ENCODE measurements around the gene RASGEF1C.

Gene RASGEF1C

GRCh38 chr5:180118391-180118791 lies 90.6 kb downstream of the RASGEF1C start:
- no peak for DNase-seq

DNA sequence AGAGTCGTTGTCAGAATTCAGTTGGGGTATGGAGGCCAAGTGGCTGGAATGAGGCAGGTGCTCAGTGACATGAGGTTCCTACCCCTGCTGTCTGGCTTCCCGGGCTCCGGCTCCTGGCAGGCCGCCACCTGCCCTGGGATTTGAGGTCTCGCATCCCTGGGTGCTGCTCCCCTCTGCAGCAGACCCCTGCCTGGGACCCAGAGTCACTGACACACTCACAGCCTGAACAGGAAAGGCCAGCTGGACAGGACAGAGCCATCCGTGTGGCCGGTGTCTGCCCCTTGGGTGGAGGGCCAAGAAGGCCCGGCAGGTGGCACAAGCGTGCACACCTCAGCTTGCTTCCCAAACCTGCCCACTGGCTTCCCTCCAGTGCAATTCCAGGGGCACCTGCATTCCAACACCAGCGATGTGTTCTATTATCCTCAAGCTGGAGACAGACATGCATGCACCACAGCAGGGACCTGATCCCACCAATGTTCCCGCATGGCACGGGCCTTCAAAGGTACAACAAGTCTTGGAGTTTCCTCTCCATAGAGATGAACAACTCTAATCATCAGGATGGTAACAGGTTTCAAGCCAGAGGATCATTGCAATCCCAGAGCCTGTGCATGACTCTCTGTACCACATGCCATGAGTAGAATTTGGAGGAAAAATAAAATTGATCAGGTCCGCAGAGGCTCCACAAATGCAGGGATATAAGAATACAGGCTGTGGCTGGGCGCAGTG lies 91.8 kb downstream of the RASGEF1C start:
- no peak for DNase-seq

DNA sequence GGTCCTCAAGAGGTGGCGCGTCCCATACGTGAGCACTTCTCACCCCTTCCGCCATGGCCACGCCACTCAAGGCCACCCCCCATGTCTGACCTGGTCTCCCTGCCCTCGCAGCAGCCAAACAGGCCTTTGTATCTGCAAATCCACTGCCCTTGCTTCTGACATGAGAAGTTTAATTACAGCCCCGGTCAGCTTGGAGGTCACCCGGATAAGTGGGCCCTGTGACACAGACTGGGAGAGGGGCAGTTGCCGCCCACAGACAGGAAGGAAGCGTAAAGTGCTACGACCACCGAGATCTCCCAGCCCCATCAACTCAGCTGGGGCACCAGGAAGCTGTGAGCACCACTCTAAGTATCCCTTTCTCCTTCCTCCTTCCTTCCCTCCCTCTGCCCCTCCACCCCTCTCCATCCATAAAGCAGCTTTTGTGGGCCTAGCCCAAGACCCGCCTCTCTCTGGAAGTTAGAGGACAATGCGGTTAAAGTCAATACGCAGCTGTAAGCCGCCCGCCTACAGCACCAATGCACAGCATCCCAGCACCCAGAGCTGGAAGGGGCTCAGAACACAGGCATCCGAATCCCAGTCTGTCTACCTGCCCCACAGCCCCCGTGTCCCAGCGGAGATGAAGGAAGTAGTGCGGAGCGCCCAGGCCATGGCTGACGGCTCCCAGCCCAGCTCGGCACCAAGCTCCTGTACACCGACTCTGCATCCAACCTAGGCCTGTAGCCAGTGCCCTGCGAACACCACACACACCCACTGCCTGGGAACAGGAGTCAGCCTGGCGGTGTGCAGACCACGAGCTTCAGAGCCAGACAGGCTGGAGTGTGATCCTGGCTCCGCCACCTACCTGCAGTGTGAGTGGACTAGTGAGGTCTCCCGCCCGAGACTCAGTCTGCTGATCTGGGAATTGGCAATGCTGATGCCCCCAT lies 92.7 kb downstream of the RASGEF1C start:
- DNase-seq = no peak

DNA sequence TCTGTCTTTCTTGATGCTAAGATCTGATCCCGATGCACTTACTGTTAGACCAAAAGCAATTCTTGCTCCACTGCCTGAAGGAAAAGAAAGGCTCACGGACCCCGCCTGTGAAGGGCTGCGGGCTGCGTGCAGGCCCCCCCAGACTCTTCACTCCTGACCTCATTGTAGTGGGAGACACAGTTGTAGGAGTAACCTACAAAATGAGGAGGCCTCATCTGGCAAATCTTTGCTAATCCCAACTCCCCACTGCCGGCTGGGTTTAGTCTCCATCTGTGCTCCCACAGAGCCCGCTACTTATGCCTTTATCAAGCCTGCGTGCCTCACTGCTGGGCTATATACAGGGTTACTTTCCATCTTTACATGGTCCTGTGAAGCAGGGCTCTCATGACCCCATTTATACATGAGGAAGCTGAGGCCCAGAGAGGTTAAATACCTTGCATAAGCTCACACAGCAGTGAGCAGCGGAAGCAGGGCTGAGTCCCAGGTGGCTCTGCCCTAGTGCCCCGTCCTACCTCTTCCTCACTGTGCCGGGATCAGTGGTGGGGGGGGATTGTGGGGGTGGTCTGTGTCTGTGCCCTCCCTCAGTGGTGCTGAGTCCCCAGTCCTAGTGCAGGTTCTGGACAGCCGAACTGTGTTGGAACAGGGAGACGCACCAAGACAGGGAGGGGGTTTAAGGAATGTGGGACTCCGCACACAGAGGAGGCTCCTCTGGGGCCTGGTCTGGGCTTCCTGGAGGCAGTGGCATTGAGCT lies 93.5 kb downstream of the RASGEF1C start:
- DNase-seq = no peak

DNA sequence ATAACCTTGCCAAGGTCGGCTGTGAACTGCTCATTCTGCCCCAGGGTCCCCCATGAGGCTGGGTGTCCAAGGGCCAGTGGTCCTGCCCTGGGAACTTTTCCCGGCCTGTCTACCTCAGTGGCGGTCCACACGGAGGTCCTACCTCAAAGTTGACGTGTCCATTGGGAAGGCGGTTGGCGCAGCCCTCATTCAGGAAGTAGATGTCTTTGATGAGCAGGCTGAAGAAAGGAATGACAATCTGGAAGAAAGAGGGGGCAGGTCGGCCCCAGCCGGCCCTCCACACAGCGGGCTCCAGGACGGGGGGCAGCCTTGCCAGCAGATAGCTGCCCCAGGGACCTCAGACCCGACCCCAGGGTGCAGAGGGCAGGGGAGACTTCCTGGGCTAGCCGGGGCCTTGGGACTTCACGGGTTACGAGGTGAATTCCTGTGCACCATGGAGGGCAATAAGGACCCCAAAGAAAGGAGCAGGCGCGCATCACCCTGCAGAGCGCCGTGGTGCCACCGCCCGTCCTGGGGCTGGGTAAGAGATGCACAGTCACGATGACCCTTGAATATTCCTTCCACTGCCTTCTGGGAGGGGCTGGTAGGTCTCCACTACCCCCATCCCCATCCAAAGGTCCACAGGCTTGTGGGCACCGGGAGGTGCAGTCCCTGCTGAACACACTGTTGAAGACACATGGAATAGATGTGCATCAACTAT lies 94.6 kb downstream of the RASGEF1C start:
- DNase-seq = no peak

- DNase-seq = no peak
Measured at GRCh38 chr5:180113660-180114303, 95.2 kb downstream of the RASGEF1C start.

GRCh38 chr5:180112181-180112861 lies 96.7 kb downstream of the RASGEF1C start:
- no peak for DNase-seq

DNA sequence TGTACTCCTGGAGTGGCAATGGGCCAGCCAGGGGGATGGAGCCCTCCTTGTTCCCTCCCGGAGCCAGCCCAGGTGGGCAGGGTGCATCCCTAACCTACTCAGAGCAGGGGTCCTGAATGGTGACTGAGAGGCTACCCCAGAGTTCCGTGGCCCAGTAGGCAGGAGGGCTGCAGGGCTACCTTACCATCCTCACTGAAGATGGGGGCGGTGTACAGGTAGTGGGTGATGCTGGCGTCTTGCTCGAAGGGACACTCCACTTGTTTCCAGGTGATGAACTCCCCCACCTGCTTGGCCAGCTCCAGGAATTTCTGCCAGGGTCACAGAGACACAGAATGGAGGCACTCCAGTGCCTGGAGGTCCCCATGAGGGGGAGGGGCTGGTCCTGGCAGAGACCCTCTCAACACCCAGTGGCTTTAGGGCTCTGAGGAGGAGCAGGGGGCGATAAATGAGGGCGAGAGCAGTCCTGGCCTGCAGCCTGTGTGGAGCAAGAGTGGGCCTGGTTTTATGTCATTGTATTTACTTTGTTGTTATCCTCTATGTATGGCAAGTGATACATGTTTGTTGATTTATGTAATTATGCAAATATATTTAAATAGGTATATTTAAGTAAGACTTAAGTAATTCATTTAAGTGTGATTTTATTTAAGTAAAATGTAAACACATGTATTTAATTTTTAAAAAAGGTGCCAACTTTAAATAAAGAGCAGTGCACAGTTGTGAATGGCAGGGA lies 97.6 kb downstream of the RASGEF1C start:
- no peak for DNase-seq

GRCh38 chr5:180109920-180110319 lies 99.1 kb downstream of the RASGEF1C start:
- DNase-seq = no peak

DNA sequence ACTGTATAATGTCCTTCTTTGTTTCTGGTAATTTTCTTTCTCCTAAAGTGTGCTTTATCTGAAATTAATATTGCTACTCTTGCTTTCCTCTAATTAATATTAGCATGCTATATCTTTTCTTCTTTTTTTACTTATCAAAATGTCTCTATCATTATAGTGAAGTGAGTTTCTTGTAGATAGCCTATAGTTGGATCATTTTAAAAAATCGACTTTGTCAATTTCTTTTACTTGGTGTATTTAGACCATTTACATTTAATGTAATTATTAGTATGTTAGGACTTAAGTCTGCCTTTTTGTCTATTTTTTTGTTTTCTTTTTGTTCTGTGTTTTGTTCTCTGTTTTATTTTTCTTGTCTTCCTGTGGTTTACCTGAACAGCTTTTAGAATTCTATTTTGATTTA lies 102.0 kb downstream of the RASGEF1C start:
- DNase-seq = no peak

DNA sequence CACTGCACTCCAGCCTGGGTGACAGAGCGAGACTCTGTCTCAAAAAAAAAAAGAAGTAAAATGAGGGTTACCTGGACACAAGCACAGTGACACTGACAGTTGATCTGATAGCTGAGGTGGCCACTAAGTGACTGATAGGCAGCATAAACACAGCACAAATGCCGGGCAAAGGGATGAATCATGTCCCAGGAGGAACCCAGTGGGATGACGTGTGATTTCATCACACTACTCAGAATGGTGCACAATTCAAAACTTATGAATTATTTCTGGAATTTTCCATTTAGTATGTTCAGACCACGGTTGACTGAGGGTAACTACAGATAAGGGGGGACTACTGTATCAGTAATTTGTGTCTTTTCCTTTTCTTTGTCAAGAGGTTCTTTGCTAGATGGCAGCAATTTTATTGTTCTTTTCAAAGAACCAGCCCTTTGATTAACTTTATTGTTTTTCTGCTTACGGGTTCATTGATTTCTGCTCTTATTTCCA lies 103.1 kb downstream of the RASGEF1C start:
- no peak for DNase-seq

DNA sequence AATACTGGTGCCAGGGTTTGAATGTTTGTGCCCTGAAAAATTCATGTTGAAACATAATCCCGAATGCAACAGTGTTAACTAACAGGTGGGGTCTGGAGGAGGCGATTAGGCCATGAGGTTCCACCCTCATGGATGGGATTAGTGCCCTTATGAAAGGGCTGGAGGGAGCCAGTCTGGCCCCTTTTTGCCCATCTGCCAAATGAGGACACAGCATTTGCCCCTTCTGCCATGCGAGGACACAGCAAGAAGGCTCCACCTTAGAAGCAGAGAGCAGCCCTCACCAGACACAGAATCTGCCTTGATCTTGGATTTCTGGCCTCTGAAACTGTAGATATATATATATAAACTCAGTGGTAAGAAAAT lies 104.9 kb downstream of the RASGEF1C start:
- DNase-seq = no peak

DNA sequence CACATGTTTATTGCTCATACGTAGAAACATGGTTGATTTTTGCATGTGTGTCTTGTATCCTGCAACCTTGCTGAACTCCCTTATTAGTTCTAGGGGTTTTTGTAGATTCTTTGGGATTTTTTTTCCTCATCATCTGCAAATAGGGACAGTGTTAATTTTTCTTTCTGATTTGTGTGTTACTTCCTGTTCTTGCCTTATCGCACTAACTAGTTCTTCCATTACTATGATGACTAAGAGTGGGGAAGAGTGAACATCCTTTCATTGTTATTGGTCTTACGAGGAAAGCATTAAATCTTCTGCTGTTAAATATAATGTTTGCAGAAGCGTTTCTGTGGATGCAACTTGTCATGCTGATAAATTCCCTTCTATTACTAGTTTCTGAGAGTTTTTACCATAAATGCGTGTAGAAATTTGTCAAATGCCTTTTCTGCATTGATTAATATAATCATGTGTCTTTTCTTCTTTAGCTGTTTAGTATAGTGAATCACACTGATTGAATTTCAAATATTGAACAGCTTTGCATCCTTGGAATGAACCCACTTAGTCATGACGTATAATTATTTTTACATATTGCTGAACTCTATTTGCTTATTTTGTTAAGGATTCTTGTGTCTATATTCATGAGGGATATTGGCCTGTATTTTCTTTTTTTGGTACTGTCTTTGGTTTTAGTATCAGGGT lies 105.4 kb downstream of the RASGEF1C start:
- DNase-seq = no peak

- no peak for DNase-seq
Measured at GRCh38 chr5:180102636-180103035, 106.4 kb downstream of the RASGEF1C start.

DNA sequence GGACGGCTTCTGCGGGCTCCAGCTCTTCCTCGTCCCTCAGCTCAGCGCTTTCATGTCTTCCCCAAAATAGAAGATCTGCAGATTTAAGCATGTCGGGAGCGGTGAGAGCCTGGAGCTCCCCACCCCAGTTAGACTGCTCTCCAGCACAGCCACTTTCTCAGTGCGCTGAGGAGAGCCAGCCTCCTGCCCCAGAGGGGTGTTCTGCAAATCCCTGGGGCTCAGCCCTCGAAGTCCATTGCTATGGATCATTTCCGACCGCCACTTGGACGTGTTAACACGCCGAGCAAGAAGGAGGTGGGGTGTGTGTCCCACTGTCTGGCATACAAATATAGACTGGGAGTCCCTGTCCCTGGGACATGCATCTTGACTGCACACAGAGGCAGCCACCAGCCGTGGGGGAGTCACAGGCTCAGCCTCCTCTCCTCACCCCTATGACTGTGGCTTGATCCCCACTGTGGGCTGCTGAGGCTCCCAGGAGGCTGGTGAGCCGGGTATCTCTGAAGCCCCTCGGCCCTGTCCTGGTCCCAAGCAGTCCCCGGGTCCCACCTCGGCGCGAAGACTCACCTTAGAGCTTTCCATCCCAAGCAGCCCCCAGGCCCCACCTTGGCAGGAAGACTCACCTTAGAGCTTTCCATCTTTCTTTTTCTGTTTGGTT lies 107.4 kb downstream of the RASGEF1C start:
- no peak for DNase-seq

GRCh38 chr5:180100621-180101450 lies 108.2 kb downstream of the RASGEF1C start:
- no peak for DNase-seq

DNA sequence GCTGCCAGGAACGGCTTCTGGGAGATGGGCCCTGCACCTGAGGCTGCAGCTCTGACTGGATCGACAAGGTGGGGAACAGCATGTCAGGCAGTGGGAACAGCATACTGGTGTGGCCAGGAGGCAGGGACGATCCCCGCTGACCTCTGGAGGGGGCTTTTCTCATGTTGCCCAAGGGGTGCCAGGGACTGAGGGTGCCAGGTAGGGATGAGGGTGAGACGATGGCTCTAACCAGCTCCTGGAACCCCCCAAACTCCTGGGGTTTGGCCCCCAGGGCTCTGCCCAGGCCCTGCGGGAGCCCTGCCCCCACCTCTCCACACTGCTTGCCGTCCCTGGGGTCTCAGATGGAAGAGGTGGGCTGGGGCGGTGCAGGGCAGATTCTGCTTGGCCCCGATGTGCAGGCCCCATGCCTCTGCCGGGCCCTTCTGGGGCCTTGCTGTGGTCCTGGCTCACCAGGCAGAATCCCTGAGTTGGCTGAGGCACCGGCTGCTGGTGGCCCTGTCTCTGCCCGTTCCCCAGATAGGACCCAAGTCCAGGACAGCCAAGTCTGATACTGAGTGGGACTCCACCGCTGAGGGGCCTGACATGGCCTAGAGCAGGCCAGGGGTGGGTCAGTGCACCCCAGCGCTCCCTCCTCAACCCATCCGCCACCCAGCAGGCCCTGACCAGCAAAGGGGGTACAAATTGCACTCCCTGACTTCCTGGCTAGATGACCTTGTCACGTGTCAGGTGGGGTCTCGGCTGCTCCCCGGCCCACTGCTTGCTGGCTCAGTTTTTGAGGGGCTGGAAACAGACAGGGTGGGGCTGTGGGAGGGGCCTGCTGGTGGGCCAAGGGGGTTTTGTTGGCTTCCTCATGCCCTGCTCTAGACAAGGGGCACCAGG lies 109.0 kb downstream of the RASGEF1C start:
- DNase-seq = no peak

All from stimulated activated CD4-positive, alpha-beta T cell treated with anti-CD3 and anti-CD28 coated beads, Interleukin-2, amount 100 ng/mL, for 48 hours (primary cell).